Measurements from ENCODE around the gene DENND6A.
A peak's percentile ranks its signal among the peaks of the same experiment; 100 is the strongest.
"Not testable (repeated sequence)": the region's sequence is repeated elsewhere in the genome, so short reads cannot be mapped to it uniquely, and the experiment has no call there.

Gene DENND6A

DNA sequence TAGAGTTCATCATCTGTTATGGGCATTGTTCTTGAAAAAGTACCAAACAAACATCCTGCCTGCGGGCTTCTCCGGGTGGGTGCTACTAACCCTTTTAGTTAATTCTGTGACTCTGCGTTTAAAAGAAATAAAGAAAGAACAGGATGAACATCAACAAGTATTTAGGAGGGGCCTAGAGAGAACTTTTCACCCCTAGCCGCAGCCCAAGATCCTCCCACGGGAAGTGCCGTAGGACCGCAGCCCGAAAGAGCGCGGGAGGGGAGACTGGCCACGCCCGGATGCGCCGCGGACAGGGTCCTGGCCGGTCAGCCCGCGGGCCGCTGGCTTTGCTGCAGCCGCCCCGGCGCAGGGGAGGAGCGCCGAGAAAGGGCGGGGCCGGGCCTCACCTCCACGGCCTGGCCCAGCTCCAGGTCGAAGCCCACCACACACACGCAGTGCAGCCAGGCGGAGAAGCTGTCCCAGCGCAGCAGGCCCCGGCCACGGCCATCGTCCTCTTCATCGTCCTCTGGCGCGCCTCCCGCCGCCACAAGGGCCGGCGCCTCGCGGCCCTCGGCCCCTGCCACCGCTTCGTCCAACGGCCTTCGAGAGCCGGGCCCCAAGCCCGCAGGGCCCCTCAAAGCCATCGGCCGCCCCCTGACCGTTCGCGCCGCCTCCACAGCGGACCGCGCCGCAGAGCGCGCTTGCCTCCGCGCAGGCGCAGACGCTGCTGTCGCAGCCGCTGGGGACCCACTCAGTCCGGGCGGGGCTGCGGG is at the start of gene DENND6A:
Gene DENND6A, minus strand, starts transcription at position 682 of the 752 bp plus-strand sequence. Its CDS starts 59 bp downstream, at position 623.
- DNase-seq: peak; percentile 94

DNA sequence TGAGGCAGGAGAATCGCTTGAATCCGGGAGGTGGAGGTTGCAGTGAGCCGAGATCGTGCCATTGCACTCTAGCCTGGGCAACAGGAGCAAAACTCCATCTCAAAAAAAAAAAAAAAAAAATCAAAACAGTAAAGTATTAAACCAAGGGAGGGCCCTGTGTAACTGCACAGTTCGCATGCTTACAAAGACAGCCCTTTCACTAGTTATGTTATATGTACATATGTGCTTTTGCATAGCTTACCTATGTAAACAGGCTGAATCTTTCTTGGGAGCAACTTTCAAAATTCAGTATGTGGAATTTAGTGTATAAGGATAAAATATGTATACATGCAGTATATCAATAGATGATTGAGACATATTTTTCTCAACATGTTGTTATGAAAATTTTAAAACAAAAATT is 47.1 kb upstream of the DENND6A start:
- no peak for DNase-seq

DNA sequence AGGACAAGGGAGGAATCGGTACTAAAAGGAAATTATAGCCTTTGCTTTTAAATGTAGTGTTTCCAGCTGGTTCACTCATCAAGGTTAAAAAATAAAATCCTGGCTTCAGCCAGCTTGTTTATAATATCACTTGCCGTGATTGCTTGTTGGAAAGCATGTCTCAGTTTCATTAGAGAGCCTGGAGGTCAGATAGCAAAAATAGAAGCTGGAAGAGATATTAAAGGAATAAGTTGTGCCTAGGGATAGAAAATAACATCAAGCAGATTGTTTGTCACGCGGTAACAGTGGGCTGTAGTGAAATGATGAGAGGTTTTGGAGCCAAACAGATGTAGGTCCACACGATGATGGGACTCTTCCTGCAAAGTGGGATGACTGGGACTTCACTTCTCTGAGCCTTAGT is 45.5 kb upstream of the DENND6A start:
- no peak for DNase-seq

DNA sequence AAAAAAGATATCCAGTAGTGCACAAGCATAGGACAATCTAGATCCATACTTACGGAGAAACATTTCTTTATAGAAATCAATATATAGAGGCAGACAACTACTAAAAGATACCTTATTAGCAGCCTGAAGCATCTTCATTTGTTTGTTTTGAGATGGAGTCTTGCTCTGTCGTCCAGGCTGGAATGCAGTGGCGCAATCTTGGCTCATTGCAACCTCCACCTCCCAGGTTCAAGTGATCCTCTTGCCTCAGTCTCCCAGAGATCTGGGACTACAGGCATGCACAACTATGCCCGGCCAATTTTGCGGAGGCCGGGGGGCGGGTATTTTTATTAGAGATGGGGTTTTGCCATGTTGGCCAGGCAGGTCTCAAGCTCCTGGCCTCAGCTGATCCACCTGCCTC is 45.0 kb upstream of the DENND6A start:
- DNase-seq: no peak

DNA sequence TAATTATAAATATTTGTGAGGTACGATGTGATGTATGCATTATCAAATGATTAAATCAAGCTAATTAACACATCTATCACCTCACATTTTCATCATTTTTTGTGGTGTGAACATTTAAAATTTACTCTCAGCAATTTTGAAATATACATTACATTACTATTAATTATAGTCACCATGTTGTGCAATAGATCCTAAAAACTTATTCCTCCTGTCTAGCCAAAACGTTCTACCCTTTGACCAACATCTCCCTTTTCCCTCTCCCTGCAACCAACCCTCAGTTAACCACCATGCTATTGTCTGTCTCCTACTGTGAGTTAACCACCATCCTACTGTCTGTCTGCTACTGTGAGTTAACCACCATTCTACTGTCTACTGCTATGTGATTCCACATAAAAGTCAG is 42.5 kb upstream of the DENND6A start:
- DNase-seq: no peak

DNA sequence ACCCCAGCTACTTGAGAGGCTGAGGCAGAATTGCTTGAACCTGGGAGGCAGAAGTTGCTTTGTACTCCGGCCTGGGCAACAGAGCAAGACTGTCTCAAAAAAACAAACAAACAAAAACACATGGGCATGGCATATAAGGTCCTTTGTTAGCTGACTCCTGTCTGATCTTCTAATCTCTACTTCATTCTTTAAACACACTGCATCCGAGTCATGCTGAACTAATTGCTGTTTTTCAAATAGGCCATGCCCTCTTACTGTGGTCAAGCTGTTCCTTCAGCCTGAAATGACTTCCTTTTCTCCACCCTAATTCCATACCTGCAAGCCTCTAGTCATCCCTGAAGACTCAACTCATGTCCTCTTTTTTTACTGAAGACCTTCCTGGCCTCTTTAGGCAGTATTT is 40.9 kb upstream of the DENND6A start:
- DNase-seq: no peak

DNA sequence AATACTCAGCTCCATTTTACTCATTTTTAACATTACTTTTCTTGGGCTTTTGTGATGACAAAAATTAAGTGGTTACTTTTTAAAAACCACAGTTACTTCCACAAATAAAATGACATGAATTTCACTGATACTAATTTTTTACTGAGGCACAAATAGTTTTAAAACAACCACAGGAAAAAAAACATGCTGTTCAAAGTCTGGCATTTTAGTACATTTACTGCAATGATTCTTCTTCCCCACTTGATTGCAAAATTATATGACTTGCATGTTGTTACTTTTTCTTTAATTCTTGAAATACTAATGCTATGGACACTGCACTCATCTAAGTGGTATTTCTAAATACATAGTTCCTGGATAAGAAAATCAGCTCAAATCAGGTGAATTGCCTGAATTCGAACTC is 38.4 kb upstream of the DENND6A start:
- DNase-seq: no peak

- no peak for DNase-seq
These were observed 37.8 kb upstream of the DENND6A start for GRCh38 chr3:57730682-57731081.

GRCh38 chr3:57729334-57730045 is 36.6 kb upstream of the DENND6A start:
- DNase-seq: no peak

GRCh38 chr3:57727106-57727505 is 34.2 kb upstream of the DENND6A start:
- no peak for DNase-seq

DNA sequence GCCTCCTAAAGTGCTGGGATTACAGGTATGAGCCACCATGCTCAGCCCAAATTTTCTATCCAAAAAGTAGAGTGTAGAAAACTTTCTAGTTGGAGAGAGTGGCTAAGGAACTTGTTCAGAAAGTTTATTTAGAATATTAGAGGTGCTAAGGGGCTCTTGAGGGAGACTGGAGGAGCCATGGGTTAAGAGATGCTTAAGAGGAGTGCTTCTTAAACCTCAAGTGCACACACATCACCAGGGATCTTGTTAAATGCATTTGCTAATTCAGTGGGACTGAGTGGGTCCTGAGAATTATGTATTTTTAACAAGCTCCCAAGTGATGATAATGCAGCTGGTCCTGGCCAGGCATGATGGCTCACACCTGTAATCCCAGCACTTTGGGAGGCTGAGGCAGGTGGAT is 33.5 kb upstream of the DENND6A start:
- no peak for DNase-seq

DNA sequence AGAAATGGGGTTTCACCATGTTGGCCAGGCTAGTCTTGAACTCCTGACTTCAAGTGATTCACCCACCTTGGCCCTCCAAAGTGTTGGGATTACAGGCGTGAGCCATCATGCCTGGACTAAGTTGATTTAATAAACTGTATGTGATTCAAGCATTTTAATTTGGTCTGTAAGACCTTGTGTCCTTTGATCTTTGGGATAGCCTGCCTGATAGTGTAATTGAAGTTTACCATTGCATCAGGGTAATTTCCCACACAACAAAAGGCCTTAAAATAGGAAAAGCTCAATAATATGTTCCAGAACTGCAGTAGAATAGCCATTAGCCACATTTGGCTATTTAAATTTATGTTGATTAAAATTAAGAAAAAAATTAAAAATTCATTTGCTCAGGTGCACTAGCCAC is 25.2 kb upstream of the DENND6A start:
- DNase-seq: no peak

DNA sequence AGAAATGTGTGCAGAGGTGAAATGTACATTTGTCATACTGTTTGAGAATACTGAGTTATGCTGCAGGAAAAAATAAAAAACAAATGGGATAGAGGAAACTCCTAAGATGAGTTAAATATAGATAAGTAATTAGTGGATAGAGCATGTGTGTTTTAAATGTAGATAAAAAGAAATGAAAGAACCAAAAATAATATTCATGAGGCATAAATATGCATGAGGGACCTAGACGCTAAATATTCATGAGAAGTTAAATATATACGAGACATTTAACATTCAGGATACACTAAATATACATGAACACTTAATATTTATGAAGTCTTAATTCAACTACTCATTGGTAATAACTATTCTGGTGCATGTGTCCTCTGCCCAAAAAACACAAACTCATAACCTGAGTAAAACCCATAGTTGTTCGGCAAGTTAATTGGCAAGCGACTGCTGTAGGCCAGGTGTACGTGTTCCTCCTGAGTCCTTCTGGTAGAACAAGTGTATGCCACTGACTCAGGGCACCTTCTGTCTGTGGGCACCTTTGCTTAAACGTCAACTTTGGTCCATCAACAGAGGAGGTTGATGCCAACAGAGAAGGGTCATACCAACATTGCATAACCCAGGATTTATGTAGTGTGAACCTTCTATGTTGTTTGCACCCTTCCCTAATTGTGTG is 24.5 kb upstream of the DENND6A start:
- DNase-seq: no peak

DNA sequence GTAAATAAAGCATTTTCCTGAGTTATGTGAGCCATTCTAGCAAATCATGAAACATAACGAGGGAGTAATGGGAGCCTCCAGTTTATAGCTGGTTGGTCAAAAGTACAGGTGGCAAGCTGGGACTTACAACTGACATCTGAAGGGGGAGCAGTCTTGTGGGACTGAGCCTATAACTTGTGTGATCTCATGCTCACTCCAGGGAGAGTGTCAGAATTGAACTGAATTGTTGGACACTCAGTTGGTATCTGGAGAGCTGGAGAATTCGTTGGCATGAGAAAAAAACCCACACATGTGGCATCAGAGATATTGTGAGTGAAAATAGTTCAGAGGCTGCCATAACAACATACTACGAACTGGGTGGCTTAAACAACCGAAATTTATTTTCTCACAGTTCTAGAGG is 22.8 kb upstream of the DENND6A start:
- DNase-seq: no peak

DNA sequence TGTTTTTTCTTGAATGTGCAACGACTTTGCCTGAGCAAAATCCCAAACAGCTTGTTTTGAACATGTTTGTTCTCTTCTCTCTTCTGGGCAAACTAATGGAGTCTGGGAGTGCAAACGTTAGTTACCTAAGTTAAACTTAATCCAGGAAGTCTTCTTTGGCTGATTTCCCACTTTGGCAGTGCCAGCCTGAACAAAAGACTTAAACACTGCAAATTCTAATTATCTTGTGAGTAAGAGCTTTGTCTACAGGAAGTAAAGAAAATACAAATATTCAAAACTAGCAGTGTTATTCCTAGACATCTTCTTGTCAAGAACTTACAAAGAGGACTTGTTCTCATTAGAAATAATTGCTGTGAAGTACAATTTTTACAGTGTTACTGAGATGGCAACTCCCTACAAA is 16.7 kb upstream of the DENND6A start:
- DNase-seq: no peak

DNA sequence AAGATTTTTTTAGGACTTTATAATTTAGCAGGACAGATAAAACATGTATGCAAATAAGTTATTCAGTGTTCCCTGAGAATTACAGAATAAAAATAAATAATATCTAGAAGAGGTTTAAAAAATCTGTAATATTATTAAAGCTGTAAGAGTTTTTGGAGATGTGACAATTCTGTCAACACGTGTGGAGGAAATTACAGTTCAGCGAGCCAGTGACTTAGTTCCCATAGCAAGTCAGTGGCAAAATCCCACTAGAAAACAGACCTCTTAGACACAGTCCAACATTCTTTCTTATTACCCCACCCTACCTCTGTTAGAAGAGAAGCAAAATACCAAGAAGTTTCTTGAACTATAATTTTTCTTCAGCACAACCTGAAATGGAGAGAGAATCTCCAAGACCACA is 16.2 kb upstream of the DENND6A start:
- DNase-seq: no peak

DNA sequence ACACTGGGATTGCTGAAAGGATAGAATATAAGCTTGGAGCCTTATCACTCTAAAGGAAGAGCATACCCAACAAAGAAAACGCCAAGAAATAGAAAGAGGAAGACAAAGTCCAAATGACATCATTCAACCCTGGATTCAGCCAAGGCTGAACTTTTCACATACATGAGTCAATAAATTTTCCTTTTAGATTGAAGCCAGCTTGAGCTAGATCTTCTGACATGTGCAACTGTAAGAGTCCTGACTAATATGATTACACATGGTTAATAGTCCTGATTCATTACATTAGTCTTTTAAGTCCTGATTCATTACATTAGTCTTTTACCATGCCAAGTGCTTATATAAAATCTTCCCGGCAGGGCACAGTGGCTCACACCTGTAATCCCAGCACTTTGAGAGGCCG is 13.6 kb upstream of the DENND6A start:
- peak; percentile 88 for DNase-seq

- not testable (repeated sequence) for DNase-seq
These were observed 12.5 kb upstream of the DENND6A start for GRCh38 chr3:57705351-57705750.

DNA sequence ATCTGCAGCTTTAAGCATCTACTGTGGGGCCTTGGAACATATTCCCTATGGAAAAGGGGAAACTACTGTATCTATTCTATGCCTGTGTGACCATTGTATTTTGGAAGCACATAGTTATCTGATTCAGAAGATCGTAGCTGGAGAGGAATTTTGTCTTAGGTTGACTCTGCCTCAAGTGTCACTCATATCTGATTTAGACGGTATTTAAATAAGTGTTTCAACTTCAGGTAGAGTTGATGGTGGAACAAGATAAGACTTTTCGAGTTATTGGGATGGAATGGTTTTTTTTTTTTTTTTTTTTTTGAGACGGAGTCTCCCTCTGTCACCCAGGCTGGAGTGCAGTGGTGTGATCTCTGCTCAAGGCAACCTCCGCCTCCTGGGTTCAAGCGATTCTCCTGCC is 8.9 kb upstream of the DENND6A start:
- no peak for DNase-seq

DNA sequence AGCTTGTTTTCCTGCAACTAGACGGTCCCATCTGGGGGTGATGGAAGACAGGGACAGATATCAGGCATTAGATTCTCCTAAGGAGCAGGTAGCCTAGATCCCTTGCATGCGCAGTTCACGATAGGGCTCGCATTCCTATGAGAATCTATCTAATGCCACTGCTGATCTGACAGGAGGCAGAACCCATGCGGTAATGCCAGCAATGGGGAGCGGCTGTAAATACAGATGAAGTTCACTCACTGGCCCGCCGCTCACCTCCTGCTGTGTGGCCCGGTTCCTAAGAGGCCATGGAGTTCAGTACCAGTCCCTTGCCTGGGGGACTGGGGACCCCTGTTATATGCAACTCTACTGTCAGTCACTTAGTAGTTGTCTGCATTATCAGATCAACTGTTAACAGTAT is 7.9 kb upstream of the DENND6A start:
- DNase-seq: no peak

DNA sequence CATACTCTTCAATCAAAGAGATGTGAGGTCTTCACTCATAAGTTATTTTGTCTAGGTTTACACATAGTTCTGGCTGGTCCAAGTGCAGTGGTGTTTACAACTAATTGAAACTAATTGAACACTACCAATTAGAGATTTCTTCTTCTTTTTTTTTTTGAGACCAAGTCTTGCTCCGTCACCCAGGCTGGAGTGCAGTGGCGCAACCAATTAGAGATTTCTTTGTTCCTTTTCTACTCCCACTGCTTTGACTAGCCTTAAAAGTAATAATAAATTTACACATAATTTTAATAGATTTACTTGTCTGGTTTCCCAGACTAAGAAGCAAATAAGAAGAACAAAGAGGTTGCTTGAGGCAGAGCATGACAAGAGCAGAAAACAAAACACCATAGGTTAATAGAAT is 6.7 kb upstream of the DENND6A start:
- no peak for DNase-seq

DNA sequence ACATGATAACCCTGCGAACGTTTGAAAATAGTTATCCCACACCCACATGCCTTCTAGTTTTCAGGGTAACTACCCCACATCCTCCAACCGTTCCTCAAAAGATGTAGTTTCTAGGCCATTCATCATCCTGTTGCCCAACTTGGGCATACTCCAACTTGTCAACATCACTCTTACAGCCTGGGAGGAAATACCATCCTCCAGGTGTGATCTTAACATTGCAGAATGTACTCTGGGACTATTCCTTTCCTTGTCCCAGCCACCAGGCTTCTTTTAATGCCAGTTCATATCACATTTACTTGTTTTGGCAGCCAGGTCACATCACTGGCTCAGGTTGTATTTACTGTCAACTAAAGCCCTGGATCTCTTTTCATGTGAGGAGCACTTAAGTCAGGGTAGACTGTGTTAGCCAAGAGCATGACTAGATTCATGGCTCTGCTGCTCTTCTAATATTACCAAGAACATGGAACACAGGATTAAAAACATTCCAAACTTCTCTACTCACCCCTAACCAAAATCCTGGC is 4.0 kb upstream of the DENND6A start:
- DNase-seq: peak; percentile 34

DNA sequence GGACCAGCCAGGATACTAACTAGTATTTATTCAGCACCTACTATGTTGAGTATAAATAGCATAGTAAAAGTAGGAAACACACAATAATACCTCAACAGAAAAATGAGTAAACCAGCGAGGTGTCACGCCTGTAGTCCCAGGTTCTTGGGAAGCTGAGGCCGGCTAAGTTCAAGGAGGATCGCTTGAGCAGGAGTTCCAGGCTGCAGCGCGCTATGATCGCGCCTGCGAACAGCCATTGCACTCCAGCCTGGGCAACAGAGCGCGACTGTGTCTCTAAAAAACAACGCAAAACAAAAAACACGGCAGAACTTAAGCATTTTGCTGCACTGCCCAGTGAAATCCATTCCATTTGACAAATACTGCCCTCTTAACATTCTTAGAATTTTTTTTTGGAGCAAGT is 1.3 kb upstream of the DENND6A start:
- no peak for DNase-seq

GRCh38 chr3:57692133-57692395 is 813 bp downstream of the DENND6A start:
- DNase-seq: not testable (repeated sequence)

Measured in fibroblast of skin of right biceps (primary cell).